Glomerular visceral epithelial cell (primary cell): ENCODE data around the gene CAGE1.

Experiments
- DNase-seq: peaks from one replicate; pipeline ENCODE4 v3.0.0-alpha.2; 2016; ENCODE audit errors: extremely low spot score

Gene CAGE1

GRCh38 chr6:7389451-7390225 is at the start of gene CAGE1, which contains the start of gene RIOK1:
TSS of gene CAGE1 (minus strand) at chr6:7389742. CDS start at chr6:7387173, 2,569 bp downstream.
TSS of gene RIOK1 (plus strand) at chr6:7389808. CDS start at chr6:7390003, 195 bp downstream.
- DNase-seq: peak; percentile 96

GRCh38 chr6:7439228-7439627 is 49.7 kb upstream of the CAGE1 start:
- DNase-seq: no peak

DNA sequence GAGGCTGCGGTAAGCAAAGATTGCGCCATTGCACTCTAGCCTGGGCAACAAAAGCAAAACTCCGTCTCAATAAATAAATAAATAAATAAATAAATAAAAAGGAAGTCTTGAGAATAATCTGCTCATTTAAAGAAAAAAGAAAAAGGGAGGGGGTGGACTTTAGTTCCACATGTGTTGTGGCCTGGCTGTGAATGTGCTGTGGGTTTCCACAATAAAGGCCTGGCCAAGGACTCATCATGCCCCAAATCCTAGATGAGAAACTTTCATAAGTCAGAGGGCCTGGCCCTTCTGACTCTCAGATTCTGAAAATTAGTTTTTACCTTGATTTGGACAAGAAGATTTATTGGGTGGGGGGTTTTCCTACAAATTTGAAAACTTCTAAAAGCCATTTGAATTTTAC is 48.5 kb upstream of the CAGE1 start:
- no peak for DNase-seq

DNA sequence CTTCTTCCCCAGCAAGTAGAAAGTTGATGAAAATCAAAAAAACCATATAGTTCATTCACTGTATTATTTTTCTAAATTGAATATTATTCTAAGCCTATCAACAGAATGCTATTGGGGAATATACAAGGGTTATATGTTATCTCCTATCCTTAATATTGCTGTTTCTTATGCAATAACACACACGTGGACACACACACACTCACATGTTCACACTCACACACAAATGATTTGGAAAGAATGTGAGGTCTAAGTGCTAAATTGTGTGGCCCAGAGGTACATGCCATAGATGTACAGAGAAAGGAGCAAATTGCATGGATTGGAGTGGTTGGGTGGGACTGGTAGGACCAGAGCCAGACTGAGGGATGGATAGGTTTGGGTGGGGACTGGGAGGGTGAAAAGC is 45.1 kb upstream of the CAGE1 start:
- no peak for DNase-seq

DNA sequence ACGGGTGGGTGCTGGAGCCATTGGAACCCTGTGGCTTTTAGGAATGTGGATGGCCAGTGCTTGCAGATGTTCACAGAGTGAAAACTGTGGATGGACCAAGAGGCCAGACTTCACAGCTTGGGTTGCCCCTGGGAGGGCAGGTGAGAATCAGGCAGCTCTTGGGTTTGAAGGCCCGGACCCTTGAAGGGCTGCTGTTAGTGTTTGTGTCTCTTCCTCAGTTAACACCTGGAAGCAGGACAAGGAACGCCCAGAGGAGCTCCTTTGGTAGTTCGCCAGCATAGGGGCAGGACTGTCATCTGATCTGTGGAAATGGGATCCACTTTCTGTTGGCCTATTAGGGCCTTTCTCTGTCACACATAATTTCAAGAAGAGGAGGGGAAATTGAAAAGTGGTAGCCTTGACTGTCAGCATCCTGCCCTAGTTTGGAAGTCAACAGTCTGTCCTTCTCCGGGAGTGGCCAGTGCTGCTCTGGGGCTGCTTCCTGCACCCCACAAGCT is 43.6 kb upstream of the CAGE1 start:
- no peak for DNase-seq

GRCh38 chr6:7432391-7433120 is 43.0 kb upstream of the CAGE1 start:
- no peak for DNase-seq

DNA sequence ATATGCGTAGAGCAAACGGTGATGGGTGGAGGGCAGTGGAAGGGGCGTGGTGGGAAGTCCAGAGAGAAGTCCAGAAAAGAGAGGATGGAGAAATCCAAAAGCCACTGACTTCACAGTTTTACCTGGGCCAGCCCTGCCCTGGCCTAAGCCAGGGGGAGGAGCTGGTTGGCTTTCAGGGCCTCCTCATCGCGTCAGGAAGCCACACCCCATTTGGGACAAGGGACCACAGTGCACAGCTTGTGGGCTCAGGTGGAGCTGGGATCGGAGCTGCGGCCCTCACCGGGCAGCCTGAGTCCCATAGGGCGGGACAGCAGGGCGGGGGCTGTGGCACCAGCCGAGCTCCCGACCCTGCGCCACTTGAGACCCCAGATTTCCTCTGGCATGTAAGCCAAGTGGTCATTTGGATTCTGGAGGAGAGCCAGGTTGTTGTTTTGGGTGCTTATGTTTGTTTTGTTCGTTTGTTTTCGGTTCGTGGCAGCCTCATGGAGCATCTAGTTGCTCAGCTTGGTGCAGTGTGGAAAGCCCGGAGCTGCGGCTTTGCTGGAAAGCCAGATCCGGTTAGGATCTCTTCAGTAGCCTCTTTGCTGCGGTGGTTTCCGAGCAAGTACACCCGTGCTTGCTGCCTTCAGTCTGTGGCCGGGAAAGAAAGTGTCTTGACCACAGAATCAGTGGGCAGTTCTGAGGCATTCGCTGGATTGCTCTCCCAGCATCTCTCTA is 42.3 kb upstream of the CAGE1 start:
- DNase-seq: no peak

- no peak for DNase-seq
These were observed 41.8 kb upstream of the CAGE1 start for GRCh38 chr6:7431313-7431673.

GRCh38 chr6:7426447-7427169 is 37.1 kb upstream of the CAGE1 start:
- DNase-seq: no peak

DNA sequence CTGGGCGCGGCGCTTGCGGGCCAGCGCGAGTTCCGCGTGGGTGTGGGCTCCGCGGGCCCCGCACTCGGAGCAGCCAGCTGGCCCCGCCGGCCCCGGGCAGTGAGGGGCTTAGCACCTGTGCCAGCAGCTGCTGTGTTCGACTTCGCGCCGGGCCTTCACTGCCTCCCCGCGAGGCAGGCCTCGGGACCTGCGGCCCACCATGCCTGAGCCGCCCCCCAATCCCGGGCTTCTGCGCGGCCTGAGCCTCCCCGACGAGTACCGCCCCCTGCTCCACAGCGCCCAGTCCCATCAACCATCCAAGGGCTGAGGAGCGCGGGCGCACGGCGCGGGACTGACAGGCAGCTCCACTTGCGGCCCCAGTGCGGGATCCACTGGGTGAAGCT is 36.3 kb upstream of the CAGE1 start:
- DNase-seq: no peak

GRCh38 chr6:7424967-7425807 is 35.6 kb upstream of the CAGE1 start:
- DNase-seq: peak; percentile 30

- DNase-seq: no peak
These were observed 34.5 kb upstream of the CAGE1 start for GRCh38 chr6:7424058-7424457.

- DNase-seq: no peak
These were observed 31.5 kb upstream of the CAGE1 start for GRCh38 chr6:7421066-7421465.

DNA sequence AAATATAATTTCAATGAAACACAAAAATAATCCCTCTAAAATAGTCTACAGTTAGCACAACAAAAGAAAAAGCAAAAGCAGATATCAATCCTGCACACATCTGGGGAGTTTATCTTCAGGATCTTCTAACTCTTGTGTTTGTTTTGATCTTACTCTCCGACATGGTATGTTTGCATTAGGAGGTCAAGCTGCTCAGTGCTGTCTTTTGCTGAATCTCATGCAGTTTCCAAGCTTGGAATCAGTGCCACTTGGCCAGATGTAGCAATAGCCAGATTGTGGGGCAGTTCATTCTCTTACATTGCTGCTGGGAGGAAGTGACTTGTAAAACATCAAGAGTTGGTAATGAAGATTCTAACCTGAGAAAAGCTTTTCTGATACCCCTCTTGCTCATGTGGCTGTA is 29.5 kb upstream of the CAGE1 start:
- DNase-seq: no peak

- DNase-seq: no peak
These were observed 28.8 kb upstream of the CAGE1 start for GRCh38 chr6:7418238-7418905.

GRCh38 chr6:7417684-7418083 is 28.1 kb upstream of the CAGE1 start:
- DNase-seq: no peak

DNA sequence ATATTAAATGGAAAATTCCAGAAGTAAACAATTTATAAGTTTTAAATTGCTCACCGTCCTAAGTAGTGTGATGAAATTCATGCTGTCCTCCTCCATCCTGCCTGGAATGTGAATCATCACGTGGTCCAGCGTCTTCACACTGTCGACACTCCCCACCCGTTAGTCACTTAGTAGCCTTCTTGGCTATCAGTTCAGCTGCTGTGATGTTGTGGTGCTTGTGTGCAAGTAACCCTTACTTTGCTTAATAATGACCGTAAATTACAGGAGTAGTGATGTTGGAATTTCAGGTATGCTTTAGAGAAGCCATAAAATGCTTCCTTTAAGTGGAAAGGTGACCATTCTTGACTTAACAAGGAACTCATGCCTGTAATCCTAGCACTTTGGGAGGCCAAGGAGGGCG is 25.3 kb upstream of the CAGE1 start:
- DNase-seq: peak; percentile 4

GRCh38 chr6:7413151-7413823 is 23.7 kb upstream of the CAGE1 start:
- no peak for DNase-seq

GRCh38 chr6:7411328-7411727 is 21.8 kb upstream of the CAGE1 start:
- DNase-seq: no peak

DNA sequence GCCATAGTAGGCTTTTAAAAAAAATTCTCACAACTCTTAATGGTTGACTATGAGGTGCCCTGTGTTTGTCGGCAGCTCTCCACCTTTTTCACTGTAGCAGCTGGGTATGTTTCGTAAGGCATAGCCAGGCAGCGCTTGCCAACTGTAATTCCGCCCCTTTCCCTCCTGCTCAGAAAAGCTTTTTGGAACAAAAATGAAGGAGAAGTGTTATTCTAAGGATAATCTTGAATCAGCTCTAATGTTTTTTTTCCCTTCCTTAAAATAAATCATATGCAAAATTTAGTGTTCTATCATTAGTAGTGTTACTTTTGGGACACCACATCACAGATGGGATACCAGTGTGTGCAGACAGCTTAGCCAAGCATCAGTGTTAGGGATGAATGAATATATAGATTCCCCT is 21.3 kb upstream of the CAGE1 start:
- no peak for DNase-seq
